Gastrocnemius medialis (tissue), 4 donors: ENCODE data around the gene LNPEP. TPM values are rescaled to one million over a fixed set of nuclear protein-coding genes. Genes with fewer than 3 reads are reported as not detected.

Source experiments
- ATAC-seq, 2 donors: fragments of 150-250 bp; one replicate each; pipeline ENCODE4 v1.9.1; 2016
- DNase-seq, 2 donors: peaks; one replicate each; pipeline ENCODE4 v3.0.0-alpha.2; 2019
- H3K27ac ChIP-seq, 4 donors: fragments of 200-600 bp; sonication (generic); 1 replicate in 1 of 4; 2 replicates in 3 of 4; pipeline ENCODE4 v1.5.1; 2016 to 2018; ENCODE audit warnings: mild to moderate bottlenecking in 2 of 4, moderate library complexity in 1 of 4
- H3K27me3 ChIP-seq, 3 donors: fragments of 200-600 bp; sonication (generic) in 2 of 3; 1 replicate in 1 of 3; 2 replicates in 2 of 3; pipeline versions ENCODE4 v1.5.1 to v1.6.0; 2016 to 2019; ENCODE audit warnings: mild to moderate bottlenecking in 1 of 3, moderate library complexity in 1 of 3
- H3K36me3 ChIP-seq, 2 donors: fragments of 200-600 bp; sonication (generic) in 1 of 2; one replicate each; pipeline ENCODE4 v1.5.1; 2017 to 2018
- H3K4me1 ChIP-seq, 2 donors: fragments of 200-600 bp; sonication (generic) in 1 of 2; one replicate each; pipeline ENCODE4 v1.5.1; 2016 to 2017; ENCODE audit warnings: mild to moderate bottlenecking in 2 of 2
- H3K4me3 ChIP-seq, 4 donors: fragments of 200-600 bp; sonication (generic) in 3 of 4; 1 replicate in 1 of 4; 2 replicates in 3 of 4; pipeline ENCODE4 v1.5.1; 2016 to 2019; ENCODE audit warnings: mild to moderate bottlenecking in 2 of 4
- H3K9me3 ChIP-seq, 3 donors: fragments of 200-600 bp; sonication (generic) in 2 of 3; 1 replicate in 1 of 3; 2 replicates in 2 of 3; pipeline ENCODE4 v1.5.1; 2016 to 2019
- POLR2A ChIP-seq, 2 donors: fragments of 450-650 bp; IDR thresholded peaks; one replicate each; pipeline ENCODE4 v1.6.1; 2017; ENCODE audit warnings: antibody characterized with exemption in 2 of 2, mild to moderate bottlenecking in 2 of 2, moderate library complexity in 2 of 2
- in situ Hi-C, 4 donors: fragments of 200-750 bp; cut with MboI; loops; one replicate each; pipeline versions ENCODE4 v1.15.0 to v1.8.0; 2017; ENCODE audit warnings: low sequenced_read_pairs in 4 of 4
- intact Hi-C: fragments of 100-400 bp; cut with DNase I; formaldehyde crosslinking; loops from one replicate; pipeline ENCODE4 v1.15.1; 2023; ENCODE audit warnings: low total_unique reads
- total RNA-seq, 4 donors: library from RNA; depleted of rRNA; stranded (reverse); fragments of >200 nt; gene quantifications; one replicate each; pipeline versions ENCODE4 v1.1.0 to v1.2.3, GENCODE V29; 2016
- TF ChIP-seq, protein P1 (sequence below), 5 experiments: fragments of 450-650 bp in 3 of 5; fragments of 200-600 bp in 2 of 5; sonication (generic) in 2 of 5; IDR thresholded peaks in 4 of 5; conservative IDR thresholded peaks in 1 of 5; 1 replicate in 4 of 5; 2 replicates in 1 of 5; pipeline ENCODE4 v1.5.1; 2016 to 2019; ENCODE audit warnings: antibody characterized with exemption in 5 of 5, mild to moderate bottlenecking in 3 of 5, moderate library complexity in 3 of 5

Gene LNPEP
- total RNA-seq, 4 donors from 2014 or later = 31.9 to 48.7 (median 33.1) TPM

DNA sequence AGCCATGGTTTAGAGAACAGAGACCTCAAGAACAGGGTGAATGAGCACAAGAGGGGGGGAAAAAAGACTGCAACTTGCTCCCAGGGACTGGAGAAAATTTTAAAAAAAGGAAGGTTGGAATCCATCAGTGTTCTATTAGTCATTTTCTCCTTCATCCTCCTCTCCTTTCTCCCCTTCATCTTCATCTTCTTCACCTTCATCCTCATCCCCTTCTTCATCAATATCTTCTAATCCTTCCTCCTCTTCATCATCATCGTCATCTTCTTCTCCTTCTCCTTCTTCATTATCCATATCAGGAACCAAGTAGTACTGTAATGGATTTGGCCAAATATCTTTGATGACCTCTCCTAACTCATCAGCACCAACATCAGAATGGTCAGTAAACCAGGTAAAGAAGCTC, 120.4 kb downstream of the LNPEP start:
- no peak for DNase-seq

DNA sequence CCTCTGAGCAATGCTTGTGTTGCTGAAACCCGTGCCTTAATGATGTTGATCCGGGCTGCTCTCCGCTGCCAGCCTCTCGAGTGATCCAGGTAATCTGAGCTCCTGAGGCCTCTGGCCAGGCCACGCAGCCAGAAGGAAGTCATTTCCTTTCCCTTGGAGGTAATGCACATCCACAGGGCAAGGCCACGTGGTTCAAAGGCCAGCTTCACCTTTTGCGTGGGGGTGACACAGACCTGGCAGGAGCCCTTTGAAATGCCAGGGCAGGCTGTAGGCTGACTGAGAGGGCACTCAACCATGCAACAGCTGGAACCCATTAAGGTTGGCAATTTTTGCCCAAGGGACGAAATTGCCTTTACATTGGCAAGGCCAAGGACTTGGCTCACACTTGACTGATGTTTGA, 126.2 kb downstream of the LNPEP start:
- in situ Hi-C loops = no loop called here
- ATAC-seq = peak; percentile 36 to 72
- intact Hi-C loops = no loop called here
- Histone ChIP-seq H3K9me3 (no peaks in the 10 kb centered on the region), H3K4me3 (no peak overlapping the region), H3K4me1 (no peaks in the 10 kb centered on the region), H3K27me3 (no peaks in the 10 kb centered on the region), H3K36me3 (no peaks in the 10 kb centered on the region), H3K27ac (no peak overlapping the region)
- no peak for TF ChIP-seq POLR2A (IDR thresholded peaks at IDR 0.05)
- TF ChIP-seq, protein P1, sequence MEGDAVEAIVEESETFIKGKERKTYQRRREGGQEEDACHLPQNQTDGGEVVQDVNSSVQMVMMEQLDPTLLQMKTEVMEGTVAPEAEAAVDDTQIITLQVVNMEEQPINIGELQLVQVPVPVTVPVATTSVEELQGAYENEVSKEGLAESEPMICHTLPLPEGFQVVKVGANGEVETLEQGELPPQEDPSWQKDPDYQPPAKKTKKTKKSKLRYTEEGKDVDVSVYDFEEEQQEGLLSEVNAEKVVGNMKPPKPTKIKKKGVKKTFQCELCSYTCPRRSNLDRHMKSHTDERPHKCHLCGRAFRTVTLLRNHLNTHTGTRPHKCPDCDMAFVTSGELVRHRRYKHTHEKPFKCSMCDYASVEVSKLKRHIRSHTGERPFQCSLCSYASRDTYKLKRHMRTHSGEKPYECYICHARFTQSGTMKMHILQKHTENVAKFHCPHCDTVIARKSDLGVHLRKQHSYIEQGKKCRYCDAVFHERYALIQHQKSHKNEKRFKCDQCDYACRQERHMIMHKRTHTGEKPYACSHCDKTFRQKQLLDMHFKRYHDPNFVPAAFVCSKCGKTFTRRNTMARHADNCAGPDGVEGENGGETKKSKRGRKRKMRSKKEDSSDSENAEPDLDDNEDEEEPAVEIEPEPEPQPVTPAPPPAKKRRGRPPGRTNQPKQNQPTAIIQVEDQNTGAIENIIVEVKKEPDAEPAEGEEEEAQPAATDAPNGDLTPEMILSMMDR (IDR thresholded peaks at IDR 0.05 in 4 of 5, conservative IDR thresholded peaks at IDR 0.05 in 1 of 5) = no peak
- peak; percentile 4 to 20 for DNase-seq

More for the DNA sequence above, 120.4 kb downstream of the LNPEP start:
- in situ Hi-C loops = no loop called here
- intact Hi-C loops = no loop called here
- no peak for ATAC-seq
- no peaks in the 10 kb centered on the region for H3K27me3 ChIP-seq
- no peaks in the 10 kb centered on the region for H3K36me3 ChIP-seq
- no peak overlapping the region for H3K4me3 ChIP-seq
- no peak overlapping the region for H3K27ac ChIP-seq
- H3K4me1 ChIP-seq = no peaks in the 10 kb centered on the region
- no peaks in the 10 kb centered on the region for H3K9me3 ChIP-seq
- no peak for TF ChIP-seq POLR2A (IDR thresholded peaks at IDR 0.05)
- TF ChIP-seq, protein P1 (IDR thresholded peaks at IDR 0.05 in 4 of 5, conservative IDR thresholded peaks at IDR 0.05 in 1 of 5) = no peak

DNA sequence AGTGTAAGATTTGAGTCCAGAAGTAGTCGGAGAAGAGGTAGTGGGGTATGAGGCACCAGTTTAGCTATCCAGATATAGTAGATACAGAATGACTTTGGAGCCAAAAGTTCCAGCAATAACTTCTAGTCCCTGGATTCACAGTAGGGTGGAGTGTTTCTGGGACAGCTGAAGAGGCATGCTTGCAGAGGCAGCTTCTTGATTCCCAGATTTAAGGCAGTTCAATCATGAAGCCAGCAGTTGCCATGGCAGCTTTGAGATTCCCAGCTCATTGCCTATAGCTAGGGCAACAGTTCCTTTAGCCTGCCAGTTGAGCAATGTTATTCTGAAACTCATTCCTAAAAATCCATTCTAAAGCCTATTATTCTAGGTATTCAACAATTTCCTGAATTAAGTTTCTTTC, 127.4 kb downstream of the LNPEP start:
- intact Hi-C loops (no loop called here), in situ Hi-C loops (no loop called here)
- Histone ChIP-seq H3K9me3 (no peaks in the 10 kb centered on the region), H3K4me1 (no peaks in the 10 kb centered on the region), H3K27me3 (no peaks in the 10 kb centered on the region), H3K4me3 (no peak overlapping the region), H3K36me3 (no peaks in the 10 kb centered on the region), H3K27ac (no peak overlapping the region)
- DNase-seq (no peak), ATAC-seq (no peak)
- no peak for TF ChIP-seq POLR2A (IDR thresholded peaks at IDR 0.05)
- TF ChIP-seq, protein P1 (IDR thresholded peaks at IDR 0.05 in 4 of 5, conservative IDR thresholded peaks at IDR 0.05 in 1 of 5) = no peak

DNA sequence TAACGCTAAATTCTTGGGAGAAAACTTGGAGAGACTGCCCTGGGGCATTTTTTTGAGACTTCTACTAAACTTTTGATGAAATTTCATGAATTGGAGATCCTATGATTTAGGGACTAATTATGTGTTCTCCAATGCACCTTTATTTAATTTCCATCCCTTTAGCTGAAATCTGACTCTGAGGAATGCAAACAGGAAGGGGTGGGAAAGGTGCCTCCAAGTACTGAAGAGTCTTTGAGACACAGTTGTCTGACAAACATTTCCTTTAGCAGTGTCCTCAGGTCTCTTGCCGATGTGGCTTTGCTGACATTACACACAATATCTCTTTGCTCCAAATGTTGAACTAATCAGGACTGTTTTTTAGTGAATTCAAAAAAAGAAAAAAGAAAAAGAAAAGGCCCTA, 129.6 kb downstream of the LNPEP start:
- Histone ChIP-seq H3K4me1 (no peaks in the 10 kb centered on the region), H3K4me3 (no peak overlapping the region), H3K27me3 (no peaks in the 10 kb centered on the region), H3K27ac (no peak overlapping the region), H3K36me3 (no peaks in the 10 kb centered on the region), H3K9me3 (no peaks in the 10 kb centered on the region)
- DNase-seq (no peak), ATAC-seq (no peak)
- TF ChIP-seq POLR2A (IDR thresholded peaks at IDR 0.05) = no peak
- TF ChIP-seq, protein P1 (IDR thresholded peaks at IDR 0.05 in 4 of 5, conservative IDR thresholded peaks at IDR 0.05 in 1 of 5) = no peak
- intact Hi-C loops (no loop called here), in situ Hi-C loops (no loop called here)

DNA sequence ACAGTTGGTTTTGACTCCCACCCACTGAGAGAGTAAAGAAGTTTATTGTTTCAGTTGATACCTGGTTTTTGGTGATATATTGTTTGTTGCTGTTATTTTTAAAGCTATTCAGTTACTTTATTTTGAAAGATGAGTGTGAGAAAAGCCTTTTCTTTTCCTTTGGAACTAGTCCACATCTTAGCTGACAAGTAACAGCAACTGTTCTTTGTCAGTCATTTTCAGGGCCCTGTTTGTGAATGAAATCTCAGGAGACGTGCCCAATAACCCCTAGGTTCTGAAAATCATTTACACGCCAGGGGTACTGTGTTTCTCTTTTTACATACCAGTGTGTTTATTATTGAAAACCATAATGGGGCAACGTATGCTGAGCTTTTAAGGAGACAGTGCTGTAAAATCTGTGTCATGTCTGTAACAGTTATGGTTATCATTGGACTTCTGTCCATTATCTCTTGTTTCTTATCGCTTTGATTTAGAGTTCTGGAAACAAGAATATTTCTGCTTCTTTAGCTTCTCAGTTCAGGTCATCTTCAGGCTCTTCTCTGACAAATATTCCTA, 131.5 kb downstream of the LNPEP start:
- no peaks in the 10 kb centered on the region for H3K27me3 ChIP-seq
- no peaks in the 10 kb centered on the region for H3K4me1 ChIP-seq
- ATAC-seq (no peak), DNase-seq (no peak)
- no peaks in the 10 kb centered on the region for H3K36me3 ChIP-seq
- no peak overlapping the region for H3K4me3 ChIP-seq
- no peak overlapping the region for H3K27ac ChIP-seq
- no peak for TF ChIP-seq POLR2A (IDR thresholded peaks at IDR 0.05)
- no peaks in the 10 kb centered on the region for H3K9me3 ChIP-seq
- in situ Hi-C loops (no loop called here), intact Hi-C loops (no loop called here)
